Astrocyte (in vitro differentiated cells and primary cell): ENCODE results near the gene CABLES1. TPM values are rescaled to one million over a fixed set of nuclear protein-coding genes. Genes with fewer than 3 reads are reported as not detected.

Experiments
- DNase-seq: peaks from one replicate; pipeline ENCODE4 v3.0.0-alpha.2; 2010; ENCODE audit warnings: low read depth
- FAIRE-seq: peaks from 2 replicates; lab custom pipeline; 2011; peaks lifted over from hg19 to GRCh38; lab: Jason Lieb, UNC
- H2AFZ ChIP-seq: 2 replicates; pipeline ENCODE4 v1.6.0; 2012; ENCODE audit warnings: low read depth, low read length, inconsistent platforms
- H3K27ac ChIP-seq: 2 replicates; pipeline ENCODE4 v1.5.1; 2011; ENCODE audit warnings: low read depth, low read length, inconsistent platforms
- H3K27me3 ChIP-seq: 2 replicates; pipeline ENCODE4 v1.6.0; 2011; ENCODE audit warnings: low read length, inconsistent platforms; ENCODE audit not compliant: insufficient read depth
- H3K36me3 ChIP-seq: 2 replicates; pipeline ENCODE4 v1.5.1; 2011; ENCODE audit warnings: low read length, inconsistent platforms; ENCODE audit not compliant: insufficient read depth
- H3K4me1 ChIP-seq: 2 replicates; pipeline ENCODE4 v1.5.1; 2011; ENCODE audit warnings: low read length, inconsistent platforms; ENCODE audit not compliant: insufficient read depth
- H3K4me2 ChIP-seq: 2 replicates; pipeline ENCODE4 v1.6.0; 2012; ENCODE audit warnings: low read length, inconsistent platforms
- H3K4me3 ChIP-seq: 2 replicates; pipeline ENCODE4 v1.5.1; 2011; ENCODE audit warnings: low read depth, mild to moderate bottlenecking, low read length, inconsistent platforms; ENCODE audit not compliant: insufficient read depth
- H3K79me2 ChIP-seq: 2 replicates; pipeline ENCODE4 v1.6.0; 2012; ENCODE audit warnings: mild to moderate bottlenecking, low read length, inconsistent platforms; ENCODE audit not compliant: insufficient read depth
- H3K9ac ChIP-seq: 2 replicates; pipeline ENCODE4 v1.6.0; 2012; ENCODE audit warnings: mild to moderate bottlenecking, low read length, inconsistent platforms
- H3K9me3 ChIP-seq: 2 replicates; pipeline ENCODE4 v1.5.1; 2012; ENCODE audit warnings: low read depth, mild to moderate bottlenecking, low read length, inconsistent platforms; ENCODE audit not compliant: insufficient read depth
- H4K20me1 ChIP-seq: 2 replicates; pipeline ENCODE4 v1.6.0; 2012; ENCODE audit warnings: low read length, inconsistent platforms; ENCODE audit not compliant: insufficient read depth
- H3K27ac Mint-ChIP-seq: one replicate; pipeline ENCODE4 v1.8.0; 2021; ENCODE audit warnings: mild to moderate bottlenecking, mixed read lengths; ENCODE audit not compliant: unreplicated experiment
- H3K27me3 Mint-ChIP-seq: one replicate; pipeline ENCODE4 v1.8.0; 2021; ENCODE audit warnings: low read depth, mixed read lengths; ENCODE audit not compliant: unreplicated experiment
- H3K36me3 Mint-ChIP-seq: one replicate; pipeline ENCODE4 v1.8.0; 2021; ENCODE audit warnings: low read depth, mixed read lengths; ENCODE audit not compliant: unreplicated experiment
- H3K4me1 Mint-ChIP-seq: one replicate; pipeline ENCODE4 v1.8.0; 2021; ENCODE audit warnings: low read depth, mixed read lengths; ENCODE audit not compliant: unreplicated experiment
- H3K4me3 Mint-ChIP-seq: one replicate; pipeline ENCODE4 v1.8.0; 2021; ENCODE audit warnings: mild to moderate bottlenecking, moderate library complexity, mixed read lengths; ENCODE audit not compliant: unreplicated experiment
- H3K9me3 Mint-ChIP-seq: one replicate; pipeline ENCODE4 v1.8.0; 2021; ENCODE audit warnings: mild to moderate bottlenecking, mixed read lengths; ENCODE audit not compliant: unreplicated experiment
- CTCF ChIP-seq: IDR thresholded peaks from 2 replicates; pipeline ENCODE4 v1.5.1; 2011; ENCODE audit warnings: low read depth, mild to moderate bottlenecking, inconsistent platforms, low read length, moderate library complexity; ENCODE audit not compliant: insufficient read depth
- EZH2 ChIP-seq: IDR thresholded peaks from 2 replicates; pipeline ENCODE4 v1.6.1; 2012; ENCODE audit warnings: mild to moderate bottlenecking, low read length, inconsistent platforms; ENCODE audit not compliant: insufficient read depth
- total RNA-seq: library from RNA; stranded (reverse); gene quantifications from 2 replicates; pipeline ENCODE4 v1.2.1, GENCODE V29; 2021

Gene CABLES1
- total RNA-seq, 1 donor from 2014 or later: 14.5 TPM

GRCh38 chr18:23300231-23300805, 165.0 kb downstream of the CABLES1 start:
- H3K27me3 ChIP-seq: no peaks in the 10 kb centered on the region
- no peak overlapping the region for H3K27ac ChIP-seq
- H3K36me3 ChIP-seq: no peaks in the 10 kb centered on the region
- FAIRE-seq (no peak), DNase-seq (no peak)
- TF ChIP-seq CTCF: no peak
- TF ChIP-seq EZH2: no peak
- no peaks in the 10 kb centered on the region for H3K9me3 ChIP-seq
- H3K36me3 Mint-ChIP-seq: no peaks in the 10 kb centered on the region
- no peaks in the 10 kb centered on the region for H4K20me1 ChIP-seq
- H3K27me3 Mint-ChIP-seq: no peaks in the 10 kb centered on the region
- peaks cover 1% of the 10 kb centered on the region for H3K9me3 Mint-ChIP-seq
- peaks cover 12% of the 10 kb centered on the region for H3K4me1 Mint-ChIP-seq
- H3K4me3 ChIP-seq: no peak overlapping the region
- H3K27ac Mint-ChIP-seq: no peak overlapping the region
- peaks cover 20% of the 10 kb centered on the region for H3K4me1 ChIP-seq
- no peak overlapping the region for H3K4me3 Mint-ChIP-seq
- no peak overlapping the region for H3K9ac ChIP-seq
- no peaks in the 10 kb centered on the region for H3K79me2 ChIP-seq
- no peak overlapping the region for H3K4me2 ChIP-seq
- H2AFZ ChIP-seq: no peak overlapping the region

- Histone ChIP-seq H3K27ac (peak overlapping the region; percentile 84), H3K27me3 (no peaks in the 10 kb centered on the region), H3K79me2 (no peaks in the 10 kb centered on the region), H4K20me1 (no peaks in the 10 kb centered on the region), H3K4me1 (peaks cover 23% of the 10 kb centered on the region), H3K9me3 (no peaks in the 10 kb centered on the region), H2AFZ (no peak overlapping the region), H3K4me2 (no peak overlapping the region), H3K9ac (no peak overlapping the region), H3K36me3 (no peaks in the 10 kb centered on the region), H3K4me3 (no peak overlapping the region)
- FAIRE-seq (no peak), DNase-seq (no peak)
- Mint-ChIP-seq H3K4me3 (no peak overlapping the region), H3K27ac (peak overlapping the region; percentile 97), H3K27me3 (no peaks in the 10 kb centered on the region), H3K9me3 (peaks cover 1% of the 10 kb centered on the region), H3K4me1 (peaks cover 15% of the 10 kb centered on the region), H3K36me3 (no peaks in the 10 kb centered on the region)
- TF ChIP-seq CTCF (no peak), EZH2 (no peak)
Observed at GRCh38 chr18:23301972-23302371, 166.7 kb downstream of the CABLES1 start.

GRCh38 chr18:23302511-23302850, 167.2 kb downstream of the CABLES1 start:
- H3K4me1 Mint-ChIP-seq: peaks cover 20% of the 10 kb centered on the region
- no peaks in the 10 kb centered on the region for H3K36me3 Mint-ChIP-seq
- peaks cover 28% of the 10 kb centered on the region for H3K4me1 ChIP-seq
- DNase-seq: no peak
- H3K36me3 ChIP-seq: no peaks in the 10 kb centered on the region
- H2AFZ ChIP-seq: no peak overlapping the region
- H4K20me1 ChIP-seq: no peaks in the 10 kb centered on the region
- no peak overlapping the region for H3K4me3 Mint-ChIP-seq
- H3K4me3 ChIP-seq: no peak overlapping the region
- H3K27ac ChIP-seq: peak overlapping the region; percentile 84
- FAIRE-seq: no peak
- peak overlapping the region; percentile 97 for H3K27ac Mint-ChIP-seq
- peak overlapping the region; percentile 10 for H3K9ac ChIP-seq
- no peaks in the 10 kb centered on the region for H3K27me3 ChIP-seq
- H3K27me3 Mint-ChIP-seq: no peaks in the 10 kb centered on the region
- H3K79me2 ChIP-seq: no peaks in the 10 kb centered on the region
- no peak for TF ChIP-seq EZH2
- no peak for TF ChIP-seq CTCF
- no peaks in the 10 kb centered on the region for H3K9me3 ChIP-seq
- H3K9me3 Mint-ChIP-seq: peaks cover 1% of the 10 kb centered on the region
- peak overlapping the region; percentile 55 for H3K4me2 ChIP-seq
